CD14-positive monocyte (primary cell): Measurements from ENCODE around the gene CA4. TPM values are rescaled to one million over a fixed set of nuclear protein-coding genes. Genes with fewer than 3 reads are reported as not detected.
A peak's percentile ranks its signal among the peaks of the same experiment; 100 is the strongest.

Experiments
- DNase-seq, 3 donors: peaks; one replicate each; pipeline ENCODE4 v3.0.0-alpha.2; 2011 to 2022
- H2AFZ ChIP-seq: 2 replicates; pipeline ENCODE4 v1.6.0; 2012; ENCODE audit warnings: mild to moderate bottlenecking, low read depth, low read length, inconsistent platforms; ENCODE audit not compliant: insufficient read depth, poor library complexity, severe bottlenecking
- H3K27ac ChIP-seq, 2 donors: 1 replicate in 1 of 2; 2 replicates in 1 of 2; pipeline ENCODE4 v1.5.1; 2012 to 2013; ENCODE audit warnings: low read length in 2 of 2, control low read depth in 1 of 2, inconsistent platforms in 1 of 2, low read depth in 1 of 2, mild to moderate bottlenecking in 1 of 2
- H3K27me3 ChIP-seq, 2 donors: one replicate each; pipeline versions ENCODE4 v1.6.0 to v1.6.1; 2011 to 2013; ENCODE audit warnings: low read length in 2 of 2; ENCODE audit not compliant: control insufficient read depth in 2 of 2, insufficient read depth in 2 of 2
- H3K36me3 ChIP-seq, 2 donors: replicated peaks in 1 of 2; 1 replicate in 1 of 2; 2 replicates in 1 of 2; pipeline versions ENCODE4 v1.5.1 to v1.6.1; 2012 to 2013; ENCODE audit warnings: low read length in 2 of 2, control low read depth in 1 of 2, inconsistent platforms in 1 of 2, mild to moderate bottlenecking in 1 of 2; ENCODE audit not compliant: insufficient read depth in 2 of 2, control insufficient read depth in 1 of 2
- H3K4me1 ChIP-seq, 2 donors: 1 replicate in 1 of 2; 2 replicates in 1 of 2; pipeline versions ENCODE4 v1.5.1 to v1.6.1; 2012 to 2013; ENCODE audit warnings: low read length in 2 of 2, control low read depth in 1 of 2, inconsistent platforms in 1 of 2, mild to moderate bottlenecking in 1 of 2, moderate library complexity in 1 of 2; ENCODE audit not compliant: insufficient read depth in 2 of 2, control insufficient read depth in 1 of 2
- H3K4me2 ChIP-seq: replicated peaks from 2 replicates; pipeline ENCODE3; 2012; ENCODE audit warnings: low read length, moderate library complexity, mild to moderate bottlenecking; ENCODE audit not compliant: poor library complexity, severe bottlenecking; ENCODE audit errors: extremely low read depth
- H3K4me3 ChIP-seq, 3 experiments: fragments of 200-600 bp in 1 of 3; sonication (generic) in 1 of 3; replicated peaks in 1 of 3; 1 replicate in 2 of 3; 2 replicates in 1 of 3; pipeline ENCODE4 v1.5.1; 2011 to 2013; ENCODE audit warnings: low read length in 3 of 3, mild to moderate bottlenecking in 3 of 3, control low read depth in 2 of 3, low read depth in 2 of 3, inconsistent platforms in 1 of 3, moderate library complexity in 1 of 3
- H3K79me2 ChIP-seq: 2 replicates; pipeline ENCODE4 v1.6.0; 2012; ENCODE audit warnings: mild to moderate bottlenecking, control low read depth, inconsistent platforms, low read length, moderate library complexity; ENCODE audit not compliant: insufficient read depth
- H3K9ac ChIP-seq: 2 replicates; pipeline ENCODE4 v1.6.0; 2017; ENCODE audit warnings: low read length, mild to moderate bottlenecking; ENCODE audit not compliant: insufficient read depth, poor library complexity, severe bottlenecking
- H3K9me3 ChIP-seq, 2 donors: replicated peaks in 1 of 2; 1 replicate in 1 of 2; 2 replicates in 1 of 2; pipeline versions ENCODE4 v1.5.1 to v1.6.1; 2012 to 2013; ENCODE audit warnings: low read length in 2 of 2, control low read depth in 1 of 2; ENCODE audit not compliant: control insufficient read depth in 1 of 2, insufficient read depth in 1 of 2
- H4K20me1 ChIP-seq: 2 replicates; pipeline ENCODE4 v1.6.0; 2012; ENCODE audit warnings: mild to moderate bottlenecking, low read length, control low read depth, moderate library complexity; ENCODE audit not compliant: insufficient read depth
- H3K27ac Mint-ChIP-seq, 7 donors: one replicate each; pipeline ENCODE4 v1.8.0; 2020; ENCODE audit warnings: mild to moderate bottlenecking in 7 of 7, mixed read lengths in 7 of 7, moderate library complexity in 6 of 7, inconsistent platforms in 2 of 7
- H3K27me3 Mint-ChIP-seq, 3 donors: one replicate each; pipeline ENCODE4 v1.8.0; 2021 to 2022; ENCODE audit warnings: low read depth in 3 of 3, mild to moderate bottlenecking in 3 of 3, mixed read lengths in 3 of 3, moderate library complexity in 3 of 3, inconsistent platforms in 1 of 3
- H3K36me3 Mint-ChIP-seq, 2 donors: one replicate each; pipeline ENCODE4 v1.8.0; 2020; ENCODE audit warnings: mixed read lengths in 2 of 2, inconsistent platforms in 1 of 2, mild to moderate bottlenecking in 1 of 2
- H3K4me1 Mint-ChIP-seq: one replicate; pipeline ENCODE4 v1.8.0; 2020; ENCODE audit warnings: mild to moderate bottlenecking, mixed read lengths
- H3K4me3 Mint-ChIP-seq, 2 donors: one replicate each; pipeline ENCODE4 v1.8.0; 2020; ENCODE audit warnings: mild to moderate bottlenecking in 2 of 2, mixed read lengths in 2 of 2, moderate library complexity in 1 of 2
- H3K9me3 Mint-ChIP-seq, 7 donors: one replicate each; pipeline ENCODE4 v1.8.0; 2020 to 2022; ENCODE audit warnings: mixed read lengths in 7 of 7, mild to moderate bottlenecking in 6 of 7, moderate library complexity in 6 of 7, inconsistent platforms in 2 of 7
- CTCF ChIP-seq: fragments of 200-600 bp; IDR thresholded peaks from one replicate; pipeline ENCODE4 v1.8.0; 2022; ENCODE audit warnings: antibody characterized with exemption, mild to moderate bottlenecking
- WGBS: methylation state at CpG from one replicate; pipeline ENCODE4 v1.1.5; 2013; ENCODE audit warnings: missing lambda C conversion rate; ENCODE audit not compliant: insufficient coverage; 5-methylcytosine and 5-hydroxymethylcytosine counted together
- intact Hi-C, 2 donors: fragments of 100-400 bp; cut with micrococcal nuclease; formaldehyde crosslinking; loops; one replicate each; pipeline versions ENCODE4 v1.15.0 to v1.15.1; 2023
- polyA plus RNA-seq, 3 donors: library from polyadenylated mRNA; depleted of rRNA in 1 of 3; unstranded in 2 of 3; stranded (reverse) in 1 of 3; fragments of 300-500 nt in 2 of 3; fragments of >200 nt in 1 of 3; fragmentation: Illumina TruSeq in 2 of 3; gene quantifications; 1 replicate in 2 of 3; 2 replicates in 1 of 3; pipeline ENCODE4 v1.2.3, GENCODE V29; 2012 to 2021

CA4 gene
- polyA plus RNA-seq, 3 donors = not detected

GRCh38 chr17:60145006-60145935, 4.5 kb upstream of the CA4 start:
- Mint-ChIP-seq H3K36me3 (no peaks in the 10 kb centered on the region), H3K4me1 (peaks cover 42% of the 10 kb centered on the region), H3K9me3 (peaks cover 0 to 30% (median 9%) of the 10 kb centered on the region in 7 donors), H3K27ac (no peak overlapping the region), H3K4me3 (peak overlapping the region in 1 of 2 donors; percentile 28), H3K27me3 (peaks cover 82 to 96% (median 91%) of the 10 kb centered on the region in 3 donors)
- peaks cover 44 to 86% of the 10 kb centered on the region in 2 donors for H3K27me3 ChIP-seq
- H3K36me3 ChIP-seq = no peaks in the 10 kb centered on the region
- no peak overlapping the region for H3K4me3 ChIP-seq
- H3K9ac ChIP-seq = no peak overlapping the region
- H3K4me1 ChIP-seq = peaks cover 21 to 36% of the 10 kb centered on the region in 2 donors
- DNase-seq = no peak
- H3K4me2 ChIP-seq = no peak overlapping the region
- TF ChIP-seq CTCF = no peak
- no peaks in the 10 kb centered on the region for H3K79me2 ChIP-seq
- no peak overlapping the region for H2AFZ ChIP-seq
- 48% methylated on average over 3 of the region's 17 CpGs for WGBS
- no peaks in the 10 kb centered on the region for H4K20me1 ChIP-seq
- no peak overlapping the region for H3K27ac ChIP-seq
- intact Hi-C loops = loop anchor here in 1 of 2 donors (10.0 kb wide), 1 partner anchor 290 kb away; no protein-coding TSS in a partner anchor
- peaks cover 0 to 26% of the 10 kb centered on the region in 2 donors for H3K9me3 ChIP-seq

- TF ChIP-seq CTCF = no peak
- DNase-seq = no peak
- H3K4me3 Mint-ChIP-seq = peak overlapping the region in 1 of 2 donors; percentile 28
- no peaks in the 10 kb centered on the region for H4K20me1 ChIP-seq
- peaks cover 0 to 27% of the 10 kb centered on the region in 2 donors for H3K9me3 ChIP-seq
- H3K9me3 Mint-ChIP-seq = peaks cover 0 to 35% (median 10%) of the 10 kb centered on the region in 7 donors
- no peak overlapping the region for H3K27ac Mint-ChIP-seq
- H3K4me3 ChIP-seq = no peak overlapping the region
- H3K79me2 ChIP-seq = no peaks in the 10 kb centered on the region
- no peak overlapping the region for H3K27ac ChIP-seq
- peaks cover 17 to 41% of the 10 kb centered on the region in 2 donors for H3K4me1 ChIP-seq
- H3K4me2 ChIP-seq = no peak overlapping the region
- H2AFZ ChIP-seq = no peak overlapping the region
- H3K36me3 ChIP-seq = no peaks in the 10 kb centered on the region
- peaks cover 0 to 1% of the 10 kb centered on the region in 2 donors for H3K36me3 Mint-ChIP-seq
- intact Hi-C loops = loop anchor here in 1 of 2 donors (10.0 kb wide), 1 partner anchor 289 kb away; no protein-coding TSS in a partner anchor
- no peak overlapping the region for H3K9ac ChIP-seq
- peaks cover 42% of the 10 kb centered on the region for H3K4me1 Mint-ChIP-seq
- 100% methylated on average over 1 of the region's 2 CpGs for WGBS
- H3K27me3 ChIP-seq = peaks cover 39 to 86% of the 10 kb centered on the region in 2 donors
- peaks cover 81 to 96% (median 91%) of the 10 kb centered on the region in 3 donors for H3K27me3 Mint-ChIP-seq
These were observed 3.6 kb upstream of the CA4 start for GRCh38 chr17:60146206-60146605.
